HCT116 (cell line): ENCODE measurements around the gene ADAMTS13. TPM values are rescaled to one million over a fixed set of nuclear protein-coding genes. Genes with fewer than 3 reads are reported as not detected.

Experiments
- ATAC-seq: fragments of 200-7000 bp; cut with Tn5 transposase; 2 replicates; pipeline ENCODE4 v1.9.1; 2020; ENCODE audit warnings: mild to moderate bottlenecking, moderate library complexity
- BruUV-seq: library from RNA; stranded (reverse); fragments of 400-500 nt; replicated peaks from 2 replicates; lab custom pipeline; 2021; lab: Mats Ljungman, UMichigan
- CTCF ChIA-PET: fragments of 300-600 bp; sonication (Branson Sonifier 250); formaldehyde crosslinking; loops from one replicate; lab custom pipeline; 2021; ENCODE audit warnings: antibody characterized with exemption; lab: Charles Lee
- POLR2A ChIA-PET: fragments of 300-600, 350-600 bp; sonication (Branson Sonifier 250); formaldehyde crosslinking; loops from one replicate; lab custom pipeline; 2021; ENCODE audit warnings: antibody characterized with exemption; lab: Charles Lee
- RAD21 ChIA-PET, 2 experiments: fragments of 300-600 bp; sonication (Branson Sonifier 250); formaldehyde crosslinking; loops; one replicate each; lab custom pipeline; 2023; ENCODE audit warnings: low total read pairs in 2 of 2; ENCODE audit not compliant: uncharacterized antibody in 2 of 2, unreplicated experiment in 2 of 2, low non-redundant PET in 1 of 2; lab: Charles Lee
- DNase-seq: peaks from one replicate; pipeline ENCODE4 v3.0.0-alpha.2; 2010; ENCODE audit warnings: low read depth, low spot score
- H2AFZ ChIP-seq: fragments of 200-600 bp; shearing (Covaris generic), sonication (generic); 2 replicates; pipeline ENCODE4 v1.6.1; 2017; ENCODE audit warnings: low read depth, mixed run types, mixed read lengths, antibody characterized with exemption, low read length; ENCODE audit not compliant: poor library complexity, severe bottlenecking
- H3K27ac ChIP-seq: 2 replicates; pipeline ENCODE4 v1.5.1; 2012; ENCODE audit warnings: low read depth, low read length
- H3K27me3 ChIP-seq: fragments of 200-600 bp; sonication (generic); 2 replicates; pipeline ENCODE4 v1.6.1; 2016; ENCODE audit warnings: mixed run types, low read length, mixed read lengths; ENCODE audit not compliant: insufficient read depth
- H3K36me3 ChIP-seq, 2 experiments: fragments of 200-500 bp in 1 of 2; fragments of 200-600 bp in 1 of 2; sonication (Bioruptor generic) in 1 of 2; sonication (generic) in 1 of 2; 2 replicates each; pipeline versions ENCODE4 v1.5.1 to v1.6.1; 2014 to 2016; ENCODE audit warnings: low read length in 2 of 2, inconsistent platforms in 1 of 2, mixed read lengths in 1 of 2, mixed run types in 1 of 2; ENCODE audit not compliant: insufficient read depth in 2 of 2, control insufficient read depth in 1 of 2
- H3K4me1 ChIP-seq, 2 experiments: fragments of 200-600 bp in 1 of 2; sonication (generic) in 1 of 2; 2 replicates each; pipeline versions ENCODE4 v1.5.1 to v1.6.1; 2012 to 2017; ENCODE audit warnings: low read length in 2 of 2, inconsistent platforms in 1 of 2, mild to moderate bottlenecking in 1 of 2, mixed read lengths in 1 of 2, mixed run types in 1 of 2, moderate library complexity in 1 of 2; ENCODE audit not compliant: insufficient read depth in 2 of 2, control insufficient read depth in 1 of 2
- H3K4me2 ChIP-seq: fragments of 200-600 bp; sonication (generic); 2 replicates; pipeline ENCODE4 v1.6.1; 2017; ENCODE audit warnings: mixed run types, low read length, mixed read lengths
- H3K4me3 ChIP-seq, 2 experiments: fragments of 200-600 bp in 1 of 2; sonication (generic) in 1 of 2; replicated peaks in 1 of 2; 2 replicates each; pipeline ENCODE4 v1.5.1; 2011 to 2016; ENCODE audit warnings: low read length in 2 of 2, control low read depth in 1 of 2, low read depth in 1 of 2, mild to moderate bottlenecking in 1 of 2, mixed read lengths in 1 of 2, mixed run types in 1 of 2
- H3K79me2 ChIP-seq: fragments of 200-600 bp; sonication (generic); 2 replicates; pipeline ENCODE4 v1.6.1; 2017; ENCODE audit warnings: mild to moderate bottlenecking, mixed run types, low read length, moderate library complexity, mixed read lengths; ENCODE audit not compliant: insufficient read depth
- H3K9ac ChIP-seq: fragments of 200-600 bp; sonication (generic); 2 replicates; pipeline ENCODE4 v1.6.1; 2016; ENCODE audit warnings: low read length, mixed read lengths
- H3K9me2 ChIP-seq: fragments of 200-600 bp; sonication (generic), shearing (Covaris generic); 2 replicates; pipeline ENCODE4 v1.6.1; 2017; ENCODE audit warnings: mixed run types, mild to moderate bottlenecking, moderate library complexity; ENCODE audit not compliant: insufficient read depth
- H3K9me3 ChIP-seq, 2 experiments: fragments of 200-500 bp in 1 of 2; fragments of 200-600 bp in 1 of 2; sonication (Bioruptor generic) in 1 of 2; sonication (generic) in 1 of 2; 2 replicates each; pipeline ENCODE4 v1.6.1; 2014 to 2017; ENCODE audit warnings: low read length in 2 of 2, mixed read lengths in 2 of 2, inconsistent platforms in 1 of 2, low read depth in 1 of 2, mild to moderate bottlenecking in 1 of 2, mixed run types in 1 of 2, moderate library complexity in 1 of 2; ENCODE audit not compliant: control insufficient read depth in 1 of 2, insufficient read depth in 1 of 2
- H4K20me1 ChIP-seq: fragments of 200-600 bp; sonication (generic), shearing (Covaris generic); 2 replicates; pipeline ENCODE4 v1.6.1; 2017; ENCODE audit warnings: mixed run types, mild to moderate bottlenecking, moderate library complexity; ENCODE audit not compliant: insufficient read depth
- CBX3 ChIP-seq: IDR thresholded peaks from 2 replicates; pipeline ENCODE4 v1.6.1; 2012; ENCODE audit warnings: low read depth
- CEBPB ChIP-seq: IDR thresholded peaks from 2 replicates; pipeline ENCODE4 v1.6.1; 2012; ENCODE audit warnings: low read depth
- FOSL1 ChIP-seq: IDR thresholded peaks from 2 replicates; pipeline ENCODE4 v1.6.1; 2012; ENCODE audit warnings: low read depth
- SP1 ChIP-seq: IDR thresholded peaks from 2 replicates; pipeline ENCODE4 v1.6.1; 2012; ENCODE audit warnings: low read depth
- intact Hi-C: fragments of 100-400 bp; cut with micrococcal nuclease; formaldehyde crosslinking; loops from 2 replicates; pipeline ENCODE4 v1.10.0; 2022
- total RNA-seq: library from RNA; stranded (reverse); gene quantifications from one replicate; pipeline ENCODE4 v1.2.1, GENCODE V29; 2021; ENCODE audit not compliant: unreplicated experiment
- TF ChIP-seq, protein P1 (sequence below): IDR thresholded peaks from 2 replicates; pipeline ENCODE4 v1.6.1; 2011; ENCODE audit warnings: mild to moderate bottlenecking, low read length, moderate library complexity; ENCODE audit not compliant: insufficient replicate concordance; ENCODE audit errors: extremely low read depth

Gene ADAMTS13
- total RNA-seq, 1 experiment from 2014 or later = 9.2 TPM

DNA sequence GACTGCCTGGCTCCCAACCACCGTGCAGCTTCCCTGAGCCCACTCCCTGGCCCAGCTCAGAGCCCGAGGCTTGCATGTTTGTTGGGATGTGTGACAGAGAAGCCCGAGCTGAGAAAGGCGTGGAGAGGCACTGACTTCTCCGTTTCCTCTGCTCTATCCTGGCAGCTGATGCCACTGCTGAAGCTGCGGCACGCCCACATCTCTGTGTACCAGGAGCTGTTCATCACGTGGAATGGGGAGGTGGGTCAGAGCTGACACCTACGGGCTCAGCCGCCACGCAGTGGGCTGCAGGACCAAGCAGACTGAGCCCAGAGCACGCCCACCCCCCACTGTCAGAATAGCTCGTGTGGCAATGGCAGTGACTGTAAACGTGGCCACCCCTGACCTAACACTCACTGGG is 36.7 kb upstream of the ADAMTS13 start:
- Histone ChIP-seq H3K27me3 (no peaks in the 10 kb centered on the region), H3K4me2 (no peak overlapping the region), H4K20me1 (no peaks in the 10 kb centered on the region), H3K79me2 (no peaks in the 10 kb centered on the region), H3K27ac (no peak overlapping the region), H3K4me3 (no peak overlapping the region), H3K4me1 (no peaks in the 10 kb centered on the region), H3K36me3 (no peaks in the 10 kb centered on the region), H3K9me3 (peaks cover 0 to 10% of the 10 kb centered on the region in 2 experiments; a peak in 1 of 4 replicates), H3K9ac (no peak overlapping the region), H2AFZ (no peak overlapping the region), H3K9me2 (no peaks in the 10 kb centered on the region)
- ATAC-seq (no peak), DNase-seq (no peak)
- no TSS peak for BruUV-seq
- intact Hi-C loops = no loop called here
- CTCF ChIA-PET = no interaction called here
- no peak for TF ChIP-seq SP1
- no peak for TF ChIP-seq CEBPB
- no peak for TF ChIP-seq FOSL1
- RAD21 ChIA-PET = no interaction called here
- POLR2A ChIA-PET = no interaction called here

GRCh38 chr9:133386338-133386737 is 35.8 kb upstream of the ADAMTS13 start:
- no peaks in the 10 kb centered on the region for H3K36me3 ChIP-seq
- no peaks in the 10 kb centered on the region for H3K27me3 ChIP-seq
- H3K27ac ChIP-seq = no peak overlapping the region
- POLR2A ChIA-PET = no interaction called here
- no peaks in the 10 kb centered on the region for H3K9me2 ChIP-seq
- DNase-seq = no peak
- H3K79me2 ChIP-seq = no peaks in the 10 kb centered on the region
- TF ChIP-seq CEBPB (no peak), CBX3 (no peak), SP1 (no peak)
- TF ChIP-seq, protein P1, sequence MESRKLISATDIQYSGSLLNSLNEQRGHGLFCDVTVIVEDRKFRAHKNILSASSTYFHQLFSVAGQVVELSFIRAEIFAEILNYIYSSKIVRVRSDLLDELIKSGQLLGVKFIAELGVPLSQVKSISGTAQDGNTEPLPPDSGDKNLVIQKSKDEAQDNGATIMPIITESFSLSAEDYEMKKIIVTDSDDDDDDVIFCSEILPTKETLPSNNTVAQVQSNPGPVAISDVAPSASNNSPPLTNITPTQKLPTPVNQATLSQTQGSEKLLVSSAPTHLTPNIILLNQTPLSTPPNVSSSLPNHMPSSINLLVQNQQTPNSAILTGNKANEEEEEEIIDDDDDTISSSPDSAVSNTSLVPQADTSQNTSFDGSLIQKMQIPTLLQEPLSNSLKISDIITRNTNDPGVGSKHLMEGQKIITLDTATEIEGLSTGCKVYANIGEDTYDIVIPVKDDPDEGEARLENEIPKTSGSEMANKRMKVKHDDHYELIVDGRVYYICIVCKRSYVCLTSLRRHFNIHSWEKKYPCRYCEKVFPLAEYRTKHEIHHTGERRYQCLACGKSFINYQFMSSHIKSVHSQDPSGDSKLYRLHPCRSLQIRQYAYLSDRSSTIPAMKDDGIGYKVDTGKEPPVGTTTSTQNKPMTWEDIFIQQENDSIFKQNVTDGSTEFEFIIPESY = no peak
- H4K20me1 ChIP-seq = no peaks in the 10 kb centered on the region
- BruUV-seq = no TSS peak
- H3K9ac ChIP-seq = no peak overlapping the region
- CTCF ChIA-PET = no interaction called here
- H2AFZ ChIP-seq = no peak overlapping the region
- H3K9me3 ChIP-seq = peaks cover 0 to 10% of the 10 kb centered on the region in 2 experiments; a peak in 1 of 4 replicates
- RAD21 ChIA-PET = no interaction called here
- no peak overlapping the region for H3K4me3 ChIP-seq
- no peak for ATAC-seq
- intact Hi-C loops = no loop called here
- no peak overlapping the region for H3K4me2 ChIP-seq
- H3K4me1 ChIP-seq = no peaks in the 10 kb centered on the region
